Adrenal gland (tissue), 12 donors: ENCODE measurements around the gene LRFN5. TPM values are rescaled to one million over a fixed set of nuclear protein-coding genes. Genes with fewer than 3 reads are reported as not detected.

Experiments
- DNase-seq, 7 donors: peaks; one replicate each; pipeline ENCODE4 v3.0.0-alpha.2; 2019 to 2020
- H3K27ac ChIP-seq, 5 donors: fragments of 200-600 bp; sonication (generic) in 4 of 5; 1 replicate in 3 of 5; 2 replicates in 2 of 5; pipeline versions ENCODE4 v1.5.1 to v1.8.0; 2016 to 2020; ENCODE audit warnings: mild to moderate bottlenecking in 1 of 5
- H3K27me3 ChIP-seq: fragments of 200-600 bp; 2 replicates; pipeline ENCODE4 v1.8.0; 2021
- H3K36me3 ChIP-seq, 2 donors: fragments of 200-600 bp; replicated peaks in 1 of 2; 1 replicate in 1 of 2; 2 replicates in 1 of 2; pipeline versions ENCODE4 v1.5.1 to v1.8.0; 2018 to 2022
- H3K4me1 ChIP-seq, 2 donors: fragments of 200-600 bp; replicated peaks in 1 of 2; 1 replicate in 1 of 2; 2 replicates in 1 of 2; pipeline versions ENCODE4 v1.5.1 to v1.8.0; 2018 to 2021
- H3K4me3 ChIP-seq, 4 donors: fragments of 200-600 bp; sonication (generic) in 3 of 4; one replicate each; pipeline ENCODE4 v1.5.1; 2016 to 2018
- H3K9me3 ChIP-seq, 3 donors: fragments of 200-600 bp; sonication (generic) in 1 of 3; replicated peaks in 1 of 3; 1 replicate in 2 of 3; 2 replicates in 1 of 3; pipeline versions ENCODE4 v1.5.1 to v1.8.0; 2016 to 2021
- POLR2A ChIP-seq, 2 donors: fragments of 450-650 bp; IDR thresholded peaks; one replicate each; pipeline ENCODE4 v1.6.1; 2017; ENCODE audit warnings: antibody characterized with exemption in 2 of 2, mild to moderate bottlenecking in 2 of 2, moderate library complexity in 1 of 2
- WGBS, 4 donors: extraction: QIAGEN DNeasy Blood & Tissue Kit in 2 of 4; methylation state at CpG; one replicate each; pipeline versions ENCODE4 v1.1.5 to v1.1.7; 2013 to 2017; 5-methylcytosine and 5-hydroxymethylcytosine counted together
- intact Hi-C, 2 donors: fragments of 100-400 bp; cut with DNase I; formaldehyde crosslinking; loops; one replicate each; pipeline versions ENCODE4 v1.14.1 to v1.15.0; 2022 to 2023
- polyA plus RNA-seq, 3 donors: library from polyadenylated mRNA; stranded (reverse); fragments of 200-250 nt in 2 of 3; fragments of 350-450 nt in 1 of 3; fragmentation: Illumina TruSeq in 1 of 3; extraction: RNeasy Lipid Tissue Mini Kit (QIAGEN cat#74804) in 1 of 3; gene quantifications; one replicate each; pipeline ENCODE4 v1.2.3, GENCODE V29; 2013 to 2014
- total RNA-seq, 9 donors: library from RNA; depleted of rRNA in 4 of 9; stranded (reverse); fragments of >200 nt in 4 of 9; fragments of 120-200 nt in 1 of 9; fragmentation: NEBNext Ultra II Directional in 1 of 9; extraction: Animal tissue kit (Norgen Biotek cat#: 25700) in 1 of 9; gene quantifications; one replicate each; pipeline versions ENCODE4 v1.1.0 to v1.2.4, GENCODE V29; 2013 to 2023
- TF ChIP-seq, protein P1 (sequence below), 6 experiments: fragments of 450-650 bp in 4 of 6; fragments of 200-600 bp in 2 of 6; sonication (generic) in 1 of 6; IDR thresholded peaks; 1 replicate in 5 of 6; 2 replicates in 1 of 6; pipeline versions ENCODE4 v1.5.1 to v1.8.0; 2016 to 2021; ENCODE audit warnings: antibody characterized with exemption in 6 of 6, mild to moderate bottlenecking in 2 of 6, moderate library complexity in 1 of 6
- donor health status: healthy with polysubstance abuse.
- donor health status: Bipolar disorder and iron deficiency.
- donor health status: DM: yes; HTN: yes; CAD: no.
- donor health status: DM: no; HTN: no; CAD: no.
- donor health status: DM: no; HTN: no; CAD: no.
- donor health status: DM: yes; HTN: yes; CAD: no.

LRFN5 gene
- total and polyA plus RNA-seq, 12 donors = 1.7 to 18.2 (median 6.3) TPM

DNA sequence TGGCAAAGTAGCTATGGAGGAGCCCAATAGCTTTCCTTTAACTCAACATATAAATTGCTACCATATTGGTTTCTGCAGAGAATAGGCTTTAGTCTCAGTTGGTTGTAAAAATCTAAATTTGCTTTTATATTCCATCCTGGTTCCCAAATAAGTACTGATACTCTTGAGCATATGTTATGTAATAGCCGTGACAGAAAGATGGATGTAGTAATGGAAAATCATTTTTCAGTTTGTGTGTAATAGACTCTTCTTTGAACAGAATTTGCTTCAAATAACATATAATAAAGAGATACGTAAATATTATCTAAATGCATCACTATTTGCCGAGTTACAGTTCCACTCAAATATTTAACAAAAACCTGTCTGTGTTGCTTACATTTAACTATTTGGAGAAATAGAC is 271.6 kb downstream of the LRFN5 start:
- intact Hi-C loops = no loop called here
- TF ChIP-seq, protein P1, sequence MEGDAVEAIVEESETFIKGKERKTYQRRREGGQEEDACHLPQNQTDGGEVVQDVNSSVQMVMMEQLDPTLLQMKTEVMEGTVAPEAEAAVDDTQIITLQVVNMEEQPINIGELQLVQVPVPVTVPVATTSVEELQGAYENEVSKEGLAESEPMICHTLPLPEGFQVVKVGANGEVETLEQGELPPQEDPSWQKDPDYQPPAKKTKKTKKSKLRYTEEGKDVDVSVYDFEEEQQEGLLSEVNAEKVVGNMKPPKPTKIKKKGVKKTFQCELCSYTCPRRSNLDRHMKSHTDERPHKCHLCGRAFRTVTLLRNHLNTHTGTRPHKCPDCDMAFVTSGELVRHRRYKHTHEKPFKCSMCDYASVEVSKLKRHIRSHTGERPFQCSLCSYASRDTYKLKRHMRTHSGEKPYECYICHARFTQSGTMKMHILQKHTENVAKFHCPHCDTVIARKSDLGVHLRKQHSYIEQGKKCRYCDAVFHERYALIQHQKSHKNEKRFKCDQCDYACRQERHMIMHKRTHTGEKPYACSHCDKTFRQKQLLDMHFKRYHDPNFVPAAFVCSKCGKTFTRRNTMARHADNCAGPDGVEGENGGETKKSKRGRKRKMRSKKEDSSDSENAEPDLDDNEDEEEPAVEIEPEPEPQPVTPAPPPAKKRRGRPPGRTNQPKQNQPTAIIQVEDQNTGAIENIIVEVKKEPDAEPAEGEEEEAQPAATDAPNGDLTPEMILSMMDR (IDR thresholded peaks at IDR 0.05) = no peak
- TF ChIP-seq POLR2A (IDR thresholded peaks at IDR 0.05) = no peak
- no peaks in the 10 kb centered on the region for H3K27me3 ChIP-seq
- H3K27ac ChIP-seq = no peak overlapping the region
- H3K9me3 ChIP-seq = no peaks in the 10 kb centered on the region
- H3K4me3 ChIP-seq = no peak overlapping the region
- DNase-seq = no peak
- H3K4me1 ChIP-seq = no peaks in the 10 kb centered on the region
- no peaks in the 10 kb centered on the region for H3K36me3 ChIP-seq
- 86 to 94% (median 92%) methylated on average over 3 of the region's 3 CpGs for WGBS, 4 donors

DNA sequence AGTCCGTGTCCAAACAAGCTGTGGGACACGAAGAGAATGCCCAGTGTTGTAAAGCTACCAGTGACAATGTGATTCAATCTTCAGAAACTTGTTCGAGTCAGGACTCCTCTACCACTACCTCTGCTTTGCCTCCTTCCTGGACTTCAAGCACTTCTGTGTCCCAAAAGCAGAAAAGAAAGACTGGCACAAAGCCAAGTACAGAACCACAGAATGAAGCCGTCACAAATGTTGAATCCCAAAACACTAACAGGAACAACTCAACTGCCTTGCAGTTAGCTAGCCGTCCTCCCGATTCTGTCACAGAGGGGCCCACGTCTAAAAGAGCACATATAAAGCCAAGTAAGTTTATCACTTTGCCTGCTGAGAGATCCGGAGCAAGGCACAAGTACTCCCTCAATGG is 284.9 kb downstream of the LRFN5 start:
- TF ChIP-seq, protein P1 (IDR thresholded peaks at IDR 0.05) = no peak
- Histone ChIP-seq H3K4me3 (no peak overlapping the region), H3K4me1 (no peaks in the 10 kb centered on the region), H3K27me3 (no peaks in the 10 kb centered on the region), H3K27ac (no peak overlapping the region), H3K36me3 (no peaks in the 10 kb centered on the region), H3K9me3 (no peaks in the 10 kb centered on the region)
- 78 to 87% (median 83%) methylated on average over 8 of the region's 8 CpGs for WGBS, 4 donors
- intact Hi-C loops = no loop called here
- DNase-seq = no peak

DNA sequence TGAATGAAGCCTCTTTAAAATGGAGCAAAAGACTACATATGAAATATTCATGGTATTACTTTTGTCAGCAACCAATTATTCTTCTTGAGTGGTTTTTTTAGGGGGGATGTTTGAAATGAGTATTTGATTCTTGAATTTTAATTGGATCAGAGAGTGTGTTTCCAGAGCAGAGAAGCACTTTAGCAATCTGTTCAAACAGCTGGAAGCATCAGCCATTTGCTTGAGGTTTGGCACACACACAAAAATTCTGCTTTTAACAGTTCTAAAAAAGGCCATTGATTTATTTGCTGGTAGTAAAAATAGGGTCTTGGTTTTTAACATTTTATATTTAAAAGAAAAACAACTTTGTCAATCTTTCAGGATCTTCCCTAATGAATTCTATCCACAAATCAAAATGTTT is 292.7 kb downstream of the LRFN5 start:
- no peaks in the 10 kb centered on the region for H3K27me3 ChIP-seq
- H3K36me3 ChIP-seq = no peaks in the 10 kb centered on the region
- intact Hi-C loops = no loop called here
- TF ChIP-seq, protein P1 (IDR thresholded peaks at IDR 0.05) = no peak
- TF ChIP-seq POLR2A (IDR thresholded peaks at IDR 0.05) = no peak
- H3K9me3 ChIP-seq = no peaks in the 10 kb centered on the region
- H3K4me3 ChIP-seq = no peak overlapping the region
- H3K4me1 ChIP-seq = peaks cover 0 to 5% of the 10 kb centered on the region in 2 donors
- no peak for DNase-seq
- no peak overlapping the region for H3K27ac ChIP-seq

DNA sequence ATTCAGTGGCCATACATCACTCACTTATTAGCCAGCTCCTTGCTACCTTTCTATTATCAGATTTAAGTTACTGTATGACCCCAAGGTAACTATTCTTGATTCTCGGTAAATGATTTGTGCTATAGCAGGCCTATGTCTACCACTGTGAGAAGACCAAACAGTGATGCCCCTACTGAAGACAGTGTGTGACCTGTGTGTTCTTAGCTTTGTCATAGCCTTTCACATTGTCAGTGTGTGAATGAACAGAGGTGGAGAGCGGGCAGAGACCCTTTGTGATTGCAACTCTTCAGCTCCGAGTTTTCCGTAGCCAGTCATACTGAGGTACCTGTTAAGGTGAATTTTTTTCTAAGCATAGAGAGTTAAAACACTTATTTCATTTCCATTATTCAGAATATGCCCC is 294.0 kb downstream of the LRFN5 start:
- Histone ChIP-seq H3K9me3 (no peaks in the 10 kb centered on the region), H3K4me3 (no peak overlapping the region), H3K27ac (no peak overlapping the region), H3K36me3 (no peaks in the 10 kb centered on the region), H3K4me1 (peaks cover 0 to 5% of the 10 kb centered on the region in 2 donors), H3K27me3 (no peaks in the 10 kb centered on the region)
- no peak for DNase-seq
- 94 to 98% (median 95%) methylated on average over 4 of the region's 4 CpGs for WGBS, 4 donors
- TF ChIP-seq, protein P1 (IDR thresholded peaks at IDR 0.05) = no peak
- intact Hi-C loops = no loop called here
